PC-9 (cell line): ENCODE measurements around the gene CHRNE. TPM values are rescaled to one million over a fixed set of nuclear protein-coding genes. Genes with fewer than 3 reads are reported as not detected.
A peak's percentile ranks its signal among the peaks of the same experiment; 100 is the strongest.

Source experiments
- BruUV-seq: library from RNA; stranded (reverse); fragments of 400-500 nt; replicated peaks from 2 replicates; lab custom pipeline; 2021; lab: Mats Ljungman, UMichigan
- CTCF ChIA-PET: fragments of 300-600 bp; sonication (Branson Sonifier 250); formaldehyde crosslinking; loops from one replicate; lab custom pipeline; 2022; ENCODE audit warnings: antibody characterized with exemption; lab: Charles Lee
- POLR2A ChIA-PET: fragments of 300-600 bp; sonication (Branson Sonifier 250); formaldehyde crosslinking; loops from one replicate; lab custom pipeline; 2022; ENCODE audit warnings: antibody characterized with exemption; ENCODE audit not compliant: unreplicated experiment; lab: Charles Lee
- DNase-seq, 2 experiments: peaks; one replicate each; pipeline versions ENCODE4 v3.0.0 to v3.0.0-alpha.2; 2015 to 2022; ENCODE audit warnings: mixed read lengths in 1 of 2
- H2AFZ ChIP-seq: fragments of 200-600 bp; sonication (generic); 2 replicates; pipeline ENCODE4 v1.8.1; 2017; ENCODE audit warnings: antibody characterized with exemption
- H3F3A ChIP-seq: fragments of 200-600 bp; sonication (generic); 2 replicates; pipeline ENCODE4 v1.8.1; 2017; ENCODE audit warnings: antibody characterized with exemption, mild to moderate bottlenecking, low read depth; ENCODE audit not compliant: insufficient read depth
- H3K27ac ChIP-seq: fragments of 200-600 bp; sonication (generic); 2 replicates; pipeline ENCODE4 v1.6.1; 2016; ENCODE audit warnings: mixed run types
- H3K27me3 ChIP-seq: fragments of 200-600 bp; sonication (generic); 2 replicates; pipeline ENCODE4 v1.6.1; 2016; ENCODE audit warnings: low read depth, mixed run types; ENCODE audit not compliant: insufficient read depth
- H3K36me3 ChIP-seq: fragments of 200-600 bp; sonication (generic); 2 replicates; pipeline ENCODE4 v1.6.1; 2016; ENCODE audit warnings: low read depth, mixed run types
- H3K4me1 ChIP-seq: fragments of 200-600 bp; sonication (generic); replicated peaks from 2 replicates; pipeline ENCODE4 v1.6.1; 2016; ENCODE audit warnings: mixed run types; ENCODE audit not compliant: insufficient read depth
- H3K4me2 ChIP-seq: fragments of 200-600 bp; sonication (generic); 2 replicates; pipeline ENCODE4 v1.6.1; 2017; ENCODE audit warnings: mixed run types
- H3K4me3 ChIP-seq: fragments of 200-600 bp; sonication (generic); 2 replicates; pipeline ENCODE4 v1.6.1; 2016; ENCODE audit warnings: mixed run types
- H3K79me2 ChIP-seq: fragments of 200-600 bp; sonication (generic); 2 replicates; pipeline ENCODE4 v1.6.1; 2017; ENCODE audit warnings: low read depth, mixed run types
- H3K9me2 ChIP-seq: fragments of 200-600 bp; sonication (generic); 2 replicates; pipeline ENCODE4 v1.8.1; 2017; ENCODE audit warnings: mild to moderate bottlenecking; ENCODE audit not compliant: insufficient read depth
- H3K9me3 ChIP-seq: fragments of 200-600 bp; sonication (generic); 2 replicates; pipeline ENCODE4 v1.8.1; 2016; ENCODE audit warnings: low read depth; ENCODE audit not compliant: insufficient read depth
- H4K20me1 ChIP-seq: fragments of 200-600 bp; sonication (generic); 2 replicates; pipeline ENCODE4 v1.8.1; 2017; ENCODE audit not compliant: insufficient read depth
- EZH2 ChIP-seq: fragments of 200-600 bp; sonication (generic); IDR thresholded peaks from 2 replicates; pipeline ENCODE4 v1.8.0; 2017; ENCODE audit warnings: antibody characterized with exemption, low read depth
- intact Hi-C: fragments of 100-400 bp; cut with micrococcal nuclease; formaldehyde crosslinking; loops from one replicate; pipeline ENCODE4 v1.10.0; 2022; ENCODE audit not compliant: unreplicated experiment
- total RNA-seq: library from RNA; stranded (reverse); gene quantifications from 2 replicates; pipeline ENCODE4 v1.2.3, GENCODE V29; 2021
- TF ChIP-seq, protein P1 (sequence below): fragments of 200-600 bp; sonication (generic); conservative IDR thresholded peaks from 2 replicates; pipeline ENCODE4 v1.6.1; 2017; ENCODE audit warnings: mixed run types, antibody characterized with exemption, mild to moderate bottlenecking, moderate library complexity

The CHRNE gene
- total RNA-seq, 1 experiment from 2014 or later = 0.24 TPM

- no peak for TF ChIP-seq EZH2
- TF ChIP-seq, protein P1, sequence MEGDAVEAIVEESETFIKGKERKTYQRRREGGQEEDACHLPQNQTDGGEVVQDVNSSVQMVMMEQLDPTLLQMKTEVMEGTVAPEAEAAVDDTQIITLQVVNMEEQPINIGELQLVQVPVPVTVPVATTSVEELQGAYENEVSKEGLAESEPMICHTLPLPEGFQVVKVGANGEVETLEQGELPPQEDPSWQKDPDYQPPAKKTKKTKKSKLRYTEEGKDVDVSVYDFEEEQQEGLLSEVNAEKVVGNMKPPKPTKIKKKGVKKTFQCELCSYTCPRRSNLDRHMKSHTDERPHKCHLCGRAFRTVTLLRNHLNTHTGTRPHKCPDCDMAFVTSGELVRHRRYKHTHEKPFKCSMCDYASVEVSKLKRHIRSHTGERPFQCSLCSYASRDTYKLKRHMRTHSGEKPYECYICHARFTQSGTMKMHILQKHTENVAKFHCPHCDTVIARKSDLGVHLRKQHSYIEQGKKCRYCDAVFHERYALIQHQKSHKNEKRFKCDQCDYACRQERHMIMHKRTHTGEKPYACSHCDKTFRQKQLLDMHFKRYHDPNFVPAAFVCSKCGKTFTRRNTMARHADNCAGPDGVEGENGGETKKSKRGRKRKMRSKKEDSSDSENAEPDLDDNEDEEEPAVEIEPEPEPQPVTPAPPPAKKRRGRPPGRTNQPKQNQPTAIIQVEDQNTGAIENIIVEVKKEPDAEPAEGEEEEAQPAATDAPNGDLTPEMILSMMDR = no peak
- peaks cover 84% of the 10 kb centered on the region for H3F3A ChIP-seq
- H3K4me1 ChIP-seq = peaks cover 39% of the 10 kb centered on the region
- peak within 1 kb of the TSS; percentile 99 for H3K4me3 ChIP-seq
- peaks cover 57% of the 10 kb centered on the region for H3K79me2 ChIP-seq
- no TSS peak for BruUV-seq
- peaks cover 25% of the 10 kb centered on the region for H3K36me3 ChIP-seq
- peak within 1 kb of the TSS; percentile 84 for H3K4me2 ChIP-seq
- H3K9me2 ChIP-seq = no peaks in the 10 kb centered on the region
- ChIA-PET POLR2A (interaction anchor here (0.6 to 3.0 kb wide), 6 partner anchors 8 to 158 kb away, joined by 3 to 42 read pairs (median 4); partner anchors contain the start of genes RNF167, SLC25A11 and SPAG7), CTCF (interaction anchor here (0.6 kb wide), 2 partner anchors 40 to 156 kb away, joined by 3 read pairs; no protein-coding TSS in a partner anchor)
- H3K27me3 ChIP-seq = no peaks in the 10 kb centered on the region
- peak; percentile 82 to 89 for DNase-seq
- intact Hi-C loops = loop anchor here (1.0 to 10.0 kb wide), 3 partner anchors 40 to 114 kb away; partner anchors contain the start of genes INCA1, KIF1C and MINK1
- H4K20me1 ChIP-seq = peaks cover 39% of the 10 kb centered on the region
- H3K27ac ChIP-seq = peak within 1 kb of the TSS; percentile 99
- H3K9me3 ChIP-seq = no peaks in the 10 kb centered on the region
- H2AFZ ChIP-seq = peak within 1 kb of the TSS; percentile 78
These were observed 45.5 kb upstream of the CHRNE start, which contains the start of gene PFN1 for GRCh38 chr17:4948166-4948930. Gene PFN1 (minus strand): TSS chr17:4948530. CDS start chr17:4948394, 136 bp downstream.

DNA sequence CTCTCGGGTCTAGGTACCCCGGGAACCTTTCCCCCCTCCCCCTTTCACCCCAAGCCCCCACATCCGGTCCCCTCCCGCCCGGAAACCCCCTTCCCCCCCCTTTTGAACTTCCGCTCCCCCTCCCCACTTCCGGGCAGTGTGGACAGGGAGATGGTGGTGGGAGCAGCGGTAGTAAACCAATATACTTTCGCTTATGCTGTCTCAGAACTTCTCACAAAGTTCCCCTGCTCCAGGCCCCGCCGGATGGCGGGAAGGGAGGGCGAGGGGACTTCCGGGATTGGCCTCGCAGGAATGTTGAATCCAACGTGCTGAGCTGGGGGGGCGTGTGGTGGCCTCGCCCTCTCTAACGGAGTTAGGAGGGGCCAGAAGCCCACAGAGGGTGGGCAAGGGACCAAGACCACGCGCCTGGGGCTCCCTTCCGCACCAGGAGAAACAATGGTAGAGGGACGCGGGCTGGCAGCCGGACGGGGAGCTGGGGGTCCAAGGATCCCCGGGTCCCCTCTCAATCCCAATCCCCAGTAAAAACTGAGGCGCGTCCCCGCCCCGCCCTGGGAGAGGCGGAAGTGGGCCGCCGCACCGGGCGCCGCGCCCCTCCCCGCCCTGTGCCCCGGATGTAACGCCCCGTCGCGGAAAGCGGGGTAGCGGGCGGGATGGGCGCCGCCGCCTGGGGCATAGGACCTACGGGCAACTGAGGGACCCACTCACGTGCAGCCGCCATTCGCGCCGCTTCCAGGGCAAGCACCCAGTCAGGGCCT is 44.7 kb upstream of the CHRNE start:
- Histone ChIP-seq H3K4me1 (peaks cover 39% of the 10 kb centered on the region), H3K9me2 (no peaks in the 10 kb centered on the region), H3K79me2 (peaks cover 65% of the 10 kb centered on the region), H3K27me3 (no peaks in the 10 kb centered on the region), H3K36me3 (peaks cover 28% of the 10 kb centered on the region), H3K4me2 (peak overlapping the region; percentile 84), H2AFZ (peak overlapping the region; percentile 78; the same call in 1 of the 2 replicates), H3K9me3 (no peaks in the 10 kb centered on the region), H3K4me3 (peak overlapping the region; percentile 99), H3F3A (peaks cover 85% of the 10 kb centered on the region), H3K27ac (peak overlapping the region; percentile 99), H4K20me1 (peaks cover 39% of the 10 kb centered on the region)
- no TSS peak for BruUV-seq
- peak in 1 of 2 experiments; percentile 58 for DNase-seq
- CTCF ChIA-PET = interaction anchor here (0.6 kb wide), 1 partner anchor 39 kb away, joined by 3 read pairs; no protein-coding TSS in a partner anchor
- POLR2A ChIA-PET = interaction anchor here (0.6 to 3.0 kb wide), 4 partner anchors 7 to 157 kb away, joined by 3 to 42 read pairs (median 8); partner anchors contain the start of genes RNF167, SLC25A11 and SPAG7
- TF ChIP-seq, protein P1 = no peak
- no peak for TF ChIP-seq EZH2
- intact Hi-C loops = loop anchor here (1.0 to 10.0 kb wide), 3 partner anchors 39 to 113 kb away; partner anchors contain the start of genes INCA1, KIF1C and MINK1

DNA sequence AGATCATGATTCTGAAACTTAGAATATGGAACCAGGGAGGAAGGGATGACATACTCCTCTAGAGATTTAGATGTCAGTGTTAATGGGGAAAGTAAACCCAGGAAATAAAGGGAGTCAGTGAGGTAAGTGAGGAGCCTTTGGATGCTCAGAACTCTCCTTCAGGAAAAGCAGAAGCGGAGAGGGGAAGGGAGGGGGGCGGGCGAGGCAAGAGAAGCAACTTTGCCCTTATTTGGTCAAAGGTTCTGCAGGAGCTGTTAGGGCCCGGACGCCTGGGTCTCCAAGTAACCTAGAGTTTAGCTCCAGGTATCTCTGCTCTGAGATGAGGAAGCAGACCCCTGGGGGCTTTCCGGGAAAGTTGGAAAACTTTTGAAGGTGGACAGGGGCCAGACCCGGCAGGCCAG is 44.1 kb upstream of the CHRNE start:
- DNase-seq = no peak
- Histone ChIP-seq H4K20me1 (peaks cover 39% of the 10 kb centered on the region), H3F3A (peaks cover 90% of the 10 kb centered on the region), H2AFZ (no peak overlapping the region), H3K79me2 (peaks cover 71% of the 10 kb centered on the region), H3K27me3 (no peaks in the 10 kb centered on the region), H3K9me2 (no peaks in the 10 kb centered on the region), H3K4me1 (peaks cover 39% of the 10 kb centered on the region), H3K36me3 (peaks cover 29% of the 10 kb centered on the region), H3K9me3 (no peaks in the 10 kb centered on the region), H3K4me3 (peak overlapping the region; percentile 99), H3K27ac (peak overlapping the region; percentile 99), H3K4me2 (peak overlapping the region; percentile 84)
- POLR2A ChIA-PET = interaction anchor here (3.0 kb wide), 1 partner anchor 21 kb away, joined by 42 read pairs; the partner anchor contains the start of gene SPAG7
- intact Hi-C loops = loop anchor here (10.0 kb wide), 1 partner anchor 112 kb away; the partner anchor contains the start of gene MINK1
- BruUV-seq = no TSS peak
- TF ChIP-seq, protein P1 = no peak
- no peak for TF ChIP-seq EZH2
- CTCF ChIA-PET = no interaction called here
